Measurements from ENCODE around the gene TENM4.

DNA sequence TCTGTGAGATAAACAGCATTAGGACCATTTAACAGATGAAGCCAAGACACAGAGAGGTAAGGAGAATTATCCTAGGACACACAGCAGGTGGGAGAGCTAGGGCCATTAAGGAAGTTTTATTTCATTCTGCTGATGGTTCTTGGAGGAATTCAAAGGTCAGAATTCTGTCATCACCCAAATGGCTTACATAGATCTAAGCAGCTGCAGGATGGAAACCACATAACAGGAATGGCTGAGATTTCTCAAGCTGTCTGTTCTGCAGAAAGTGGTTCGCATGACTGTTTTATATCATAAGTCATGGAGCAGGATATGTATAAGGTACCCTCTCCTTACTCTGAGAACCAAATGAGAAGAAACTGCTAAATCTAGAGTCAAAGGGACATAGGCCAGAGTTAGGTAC, 702.9 kb downstream of the TENM4 start:
- TF ChIP-seq ZNF274 (IDR thresholded peaks at IDR 0.05; ENCODE audit: low read length) (no peak), ZNF274 (tag by site-specific recombination; IDR thresholded peaks at IDR 0.05; ENCODE audit: borderline replicate concordance) (no peak), ZBTB49 (tag by site-specific recombination; IDR thresholded peaks at IDR 0.05; ENCODE audit: low read depth) (no peak), KLF8 (tag by site-specific recombination; IDR thresholded peaks at IDR 0.05) (no peak), ZNF350 (tag by site-specific recombination; IDR thresholded peaks at IDR 0.05) (no peak), ZNF660 (tag by site-specific recombination; IDR thresholded peaks at IDR 0.05) (no peak), GLI4 (tag by site-specific recombination; IDR thresholded peaks at IDR 0.05) (no peak), ZNF239 (tag by site-specific recombination; IDR thresholded peaks at IDR 0.05) (no peak), ZNF366 (tag by site-specific recombination; conservative IDR thresholded peaks at IDR 0.05) (no peak), ZNF114 (tag by site-specific recombination; IDR thresholded peaks at IDR 0.05) (no peak), ZNF530 (tag by site-specific recombination; IDR thresholded peaks at IDR 0.05; ENCODE audit: low read depth) (no peak), ZBTB21 (tag by site-specific recombination; IDR thresholded peaks at IDR 0.05) (no peak)
- TF ChIP-seq, protein P1, sequence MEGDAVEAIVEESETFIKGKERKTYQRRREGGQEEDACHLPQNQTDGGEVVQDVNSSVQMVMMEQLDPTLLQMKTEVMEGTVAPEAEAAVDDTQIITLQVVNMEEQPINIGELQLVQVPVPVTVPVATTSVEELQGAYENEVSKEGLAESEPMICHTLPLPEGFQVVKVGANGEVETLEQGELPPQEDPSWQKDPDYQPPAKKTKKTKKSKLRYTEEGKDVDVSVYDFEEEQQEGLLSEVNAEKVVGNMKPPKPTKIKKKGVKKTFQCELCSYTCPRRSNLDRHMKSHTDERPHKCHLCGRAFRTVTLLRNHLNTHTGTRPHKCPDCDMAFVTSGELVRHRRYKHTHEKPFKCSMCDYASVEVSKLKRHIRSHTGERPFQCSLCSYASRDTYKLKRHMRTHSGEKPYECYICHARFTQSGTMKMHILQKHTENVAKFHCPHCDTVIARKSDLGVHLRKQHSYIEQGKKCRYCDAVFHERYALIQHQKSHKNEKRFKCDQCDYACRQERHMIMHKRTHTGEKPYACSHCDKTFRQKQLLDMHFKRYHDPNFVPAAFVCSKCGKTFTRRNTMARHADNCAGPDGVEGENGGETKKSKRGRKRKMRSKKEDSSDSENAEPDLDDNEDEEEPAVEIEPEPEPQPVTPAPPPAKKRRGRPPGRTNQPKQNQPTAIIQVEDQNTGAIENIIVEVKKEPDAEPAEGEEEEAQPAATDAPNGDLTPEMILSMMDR (tag by site-specific recombination; IDR thresholded peaks at IDR 0.05): no peak
- TF ChIP-seq, protein P2, sequence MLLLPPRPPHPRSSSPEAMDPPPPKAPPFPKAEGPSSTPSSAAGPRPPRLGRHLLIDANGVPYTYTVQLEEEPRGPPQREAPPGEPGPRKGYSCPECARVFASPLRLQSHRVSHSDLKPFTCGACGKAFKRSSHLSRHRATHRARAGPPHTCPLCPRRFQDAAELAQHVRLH (tag by site-specific recombination; IDR thresholded peaks at IDR 0.05): no peak
